GM12892 (cell line): Measurements from ENCODE around the gene ADAMTSL1.

ENCODE experiments used
- POLR2A ChIP-seq: IDR thresholded peaks from 2 replicates; pipeline ENCODE4 v1.6.1; 2011; ENCODE audit warnings: low read depth, low read length, control low read depth
- TAF1 ChIP-seq: IDR thresholded peaks from 2 replicates; pipeline ENCODE4 v1.6.1; 2011; ENCODE audit warnings: low read depth, mild to moderate bottlenecking, control low read depth, low read length, borderline replicate concordance

GRCh38 chr9:18573021-18573556 is 99.1 kb downstream of the ADAMTSL1 start:
- no peak for TF ChIP-seq POLR2A
- no peak for TF ChIP-seq TAF1
